ENCODE data around the gene TREH.

DNA sequence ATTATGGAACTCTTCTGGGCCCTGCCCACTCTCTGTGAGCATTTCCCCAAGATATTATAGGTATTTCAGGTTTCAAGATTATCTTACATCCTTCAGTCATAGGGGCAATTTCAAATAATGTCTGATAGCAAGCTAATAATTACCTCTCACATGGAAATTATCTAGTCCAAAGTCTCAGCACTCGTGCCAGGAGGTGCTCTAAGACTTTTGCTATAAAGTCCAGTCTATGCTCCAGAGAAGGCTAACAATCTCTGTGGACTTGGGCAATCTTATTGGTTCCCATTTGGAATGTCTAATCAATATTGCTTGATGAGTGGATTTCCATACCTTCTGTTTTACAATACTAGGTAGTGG lies 5.4 kb downstream of the TREH start:
- TF ChIP-seq, protein P1, sequence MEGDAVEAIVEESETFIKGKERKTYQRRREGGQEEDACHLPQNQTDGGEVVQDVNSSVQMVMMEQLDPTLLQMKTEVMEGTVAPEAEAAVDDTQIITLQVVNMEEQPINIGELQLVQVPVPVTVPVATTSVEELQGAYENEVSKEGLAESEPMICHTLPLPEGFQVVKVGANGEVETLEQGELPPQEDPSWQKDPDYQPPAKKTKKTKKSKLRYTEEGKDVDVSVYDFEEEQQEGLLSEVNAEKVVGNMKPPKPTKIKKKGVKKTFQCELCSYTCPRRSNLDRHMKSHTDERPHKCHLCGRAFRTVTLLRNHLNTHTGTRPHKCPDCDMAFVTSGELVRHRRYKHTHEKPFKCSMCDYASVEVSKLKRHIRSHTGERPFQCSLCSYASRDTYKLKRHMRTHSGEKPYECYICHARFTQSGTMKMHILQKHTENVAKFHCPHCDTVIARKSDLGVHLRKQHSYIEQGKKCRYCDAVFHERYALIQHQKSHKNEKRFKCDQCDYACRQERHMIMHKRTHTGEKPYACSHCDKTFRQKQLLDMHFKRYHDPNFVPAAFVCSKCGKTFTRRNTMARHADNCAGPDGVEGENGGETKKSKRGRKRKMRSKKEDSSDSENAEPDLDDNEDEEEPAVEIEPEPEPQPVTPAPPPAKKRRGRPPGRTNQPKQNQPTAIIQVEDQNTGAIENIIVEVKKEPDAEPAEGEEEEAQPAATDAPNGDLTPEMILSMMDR (IDR thresholded peaks at IDR 0.05): no peak
- no peak for TF ChIP-seq POLR2A (IDR thresholded peaks at IDR 0.05)
